NT2/D1 (cell line): Measurements from ENCODE around the gene SYT1.
A peak's percentile ranks its signal among the peaks of the same experiment; 100 is the strongest.
"Not testable (repeated sequence)": the region's sequence is repeated elsewhere in the genome, so short reads cannot be mapped to it uniquely, and the experiment has no call there.

ENCODE experiments used
- DNase-seq: peaks from one replicate; pipeline ENCODE4 v3.0.0-alpha.2; 2011; ENCODE audit warnings: low read depth, low spot score
- H3K27me3 ChIP-seq: 2 replicates; pipeline ENCODE4 v1.6.0; 2011; ENCODE audit warnings: mild to moderate bottlenecking; ENCODE audit not compliant: insufficient read length, insufficient read depth
- H3K36me3 ChIP-seq: 2 replicates; pipeline ENCODE4 v1.6.1; 2011; ENCODE audit warnings: mild to moderate bottlenecking, low read length, mixed read lengths; ENCODE audit not compliant: insufficient read depth, insufficient read length
- H3K4me1 ChIP-seq: 2 replicates; pipeline ENCODE4 v1.5.1; 2011; ENCODE audit not compliant: insufficient read depth, insufficient read length
- H3K4me3 ChIP-seq: 2 replicates; pipeline ENCODE4 v1.5.1; 2011; ENCODE audit warnings: low read depth; ENCODE audit not compliant: insufficient read length
- H3K9ac ChIP-seq: 2 replicates; pipeline ENCODE4 v1.6.0; 2011; ENCODE audit warnings: low read depth; ENCODE audit not compliant: insufficient read length
- H3K9me3 ChIP-seq: 2 replicates; pipeline ENCODE4 v1.5.1; 2011; ENCODE audit warnings: mild to moderate bottlenecking, low read length; ENCODE audit not compliant: insufficient read depth
- SUZ12 ChIP-seq: IDR thresholded peaks from 2 replicates; pipeline ENCODE4 v1.6.1; 2011; ENCODE audit not compliant: insufficient read length, insufficient read depth; ENCODE audit errors: extremely low read depth
- YY1 ChIP-seq: IDR thresholded peaks from 2 replicates; pipeline ENCODE4 v1.6.1; 2011; ENCODE audit not compliant: insufficient read length, insufficient read depth
- ZNF274 ChIP-seq: IDR thresholded peaks from 2 replicates; pipeline ENCODE4 v1.6.1; 2011; ENCODE audit warnings: mild to moderate bottlenecking, low read depth, low read length

The SYT1 gene

DNA sequence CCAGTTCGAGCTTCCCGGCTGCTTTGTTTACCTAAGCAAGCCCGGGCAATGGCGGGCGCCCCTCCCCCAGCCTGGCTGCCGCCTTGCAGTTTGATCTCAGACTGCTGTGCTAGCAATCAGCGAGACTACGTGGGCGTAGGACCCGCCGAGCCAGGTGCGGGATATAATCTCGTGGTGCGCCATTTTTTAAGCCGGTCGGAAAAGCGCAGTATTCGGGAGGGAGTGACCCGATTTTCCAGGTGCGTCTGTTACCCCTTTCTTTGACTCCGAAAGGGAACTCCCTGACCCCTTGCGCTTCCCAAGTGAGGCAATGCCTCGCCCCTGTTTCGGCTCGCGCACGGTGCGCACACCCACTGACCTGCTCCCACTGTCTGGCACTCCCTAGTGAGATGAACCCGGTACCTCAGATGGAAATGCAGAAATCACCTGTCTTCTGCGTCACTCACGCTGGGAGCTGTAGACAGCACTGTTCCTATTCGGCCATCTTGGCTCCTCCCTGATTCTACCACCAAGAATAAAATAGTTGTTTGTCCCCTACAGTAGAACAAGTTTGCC is 180.7 kb downstream of the SYT1 start:
- not testable (repeated sequence) for H3K36me3 ChIP-seq, H3K4me1 ChIP-seq, H3K27me3 ChIP-seq, H3K9me3 ChIP-seq
- peak; percentile 3 for DNase-seq
- H3K9ac ChIP-seq: peak overlapping the region; percentile 53
- peak overlapping the region; percentile 40 for H3K4me3 ChIP-seq
- TF ChIP-seq YY1: peak; percentile 56

GRCh38 chr12:79046021-79046420 is 181.4 kb downstream of the SYT1 start:
- DNase-seq: no peak
- Histone ChIP-seq H3K36me3 (peaks cover 2% of the 10 kb centered on the region), H3K9me3 (no peaks in the 10 kb centered on the region), H3K4me1 (no peaks in the 10 kb centered on the region), H3K27me3 (no peaks in the 10 kb centered on the region), H3K9ac (no peak overlapping the region), H3K4me3 (no peak overlapping the region)
- TF ChIP-seq YY1 (no peak), SUZ12 (no peak), ZNF274 (no peak)

GRCh38 chr12:79048962-79049361 is 184.4 kb downstream of the SYT1 start:
- no peaks in the 10 kb centered on the region for H3K27me3 ChIP-seq
- peaks cover 2% of the 10 kb centered on the region for H3K36me3 ChIP-seq
- H3K4me1 ChIP-seq: no peaks in the 10 kb centered on the region
- no peak for TF ChIP-seq YY1
- TF ChIP-seq SUZ12: no peak
- no peak for TF ChIP-seq ZNF274
- H3K9me3 ChIP-seq: no peaks in the 10 kb centered on the region
- no peak for DNase-seq
- H3K4me3 ChIP-seq: no peak overlapping the region
- no peak overlapping the region for H3K9ac ChIP-seq

DNA sequence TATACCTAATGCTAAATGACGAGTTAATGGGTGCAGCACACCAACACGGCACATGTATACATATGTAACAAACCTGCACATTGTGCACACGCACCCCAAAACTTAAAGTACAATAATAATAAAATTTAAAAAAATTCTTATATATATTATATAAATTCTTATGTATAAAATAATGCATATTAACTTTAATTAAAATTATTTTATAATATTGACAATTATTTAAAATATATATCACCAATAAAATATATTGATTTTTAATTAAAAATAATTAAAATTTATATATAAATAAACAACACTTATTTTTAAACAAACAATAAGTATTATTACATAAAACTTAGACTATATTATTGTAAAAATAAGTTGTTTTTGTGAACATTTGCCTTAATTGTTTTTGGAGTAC is 188.8 kb downstream of the SYT1 start:
- Histone ChIP-seq H3K27me3 (no peaks in the 10 kb centered on the region), H3K36me3 (no peaks in the 10 kb centered on the region), H3K9me3 (no peaks in the 10 kb centered on the region), H3K4me3 (no peak overlapping the region), H3K9ac (no peak overlapping the region), H3K4me1 (no peaks in the 10 kb centered on the region)
- no peak for DNase-seq
- TF ChIP-seq ZNF274 (no peak), SUZ12 (no peak), YY1 (no peak)

- Histone ChIP-seq H3K4me1 (no peaks in the 10 kb centered on the region), H3K9ac (no peak overlapping the region), H3K9me3 (no peaks in the 10 kb centered on the region), H3K36me3 (no peaks in the 10 kb centered on the region), H3K4me3 (no peak overlapping the region), H3K27me3 (no peaks in the 10 kb centered on the region)
- TF ChIP-seq SUZ12 (no peak), YY1 (no peak), ZNF274 (no peak)
- DNase-seq: no peak
These were observed 191.5 kb downstream of the SYT1 start for GRCh38 chr12:79055926-79056674.

DNA sequence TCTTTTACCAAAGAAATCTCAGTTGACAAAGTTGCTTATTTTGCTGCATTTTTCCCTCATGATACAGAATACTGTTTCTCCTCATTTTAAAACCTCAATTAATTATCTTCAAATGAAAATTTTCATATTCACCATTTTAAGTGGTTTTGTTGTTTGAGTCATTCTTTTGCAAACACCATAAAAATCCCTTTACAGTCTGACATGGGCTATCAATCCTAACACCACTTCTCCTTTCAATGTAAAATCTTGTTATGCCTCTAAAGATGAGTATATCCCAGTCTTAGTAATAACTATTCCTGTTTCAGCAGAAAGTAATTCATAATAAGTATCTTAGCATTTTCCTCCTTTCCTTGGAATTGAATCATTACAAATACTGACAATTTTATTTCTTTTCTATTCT is 192.2 kb downstream of the SYT1 start:
- Histone ChIP-seq H3K9ac (no peak overlapping the region), H3K36me3 (no peaks in the 10 kb centered on the region), H3K9me3 (no peaks in the 10 kb centered on the region), H3K27me3 (no peaks in the 10 kb centered on the region), H3K4me3 (no peak overlapping the region), H3K4me1 (no peaks in the 10 kb centered on the region)
- TF ChIP-seq SUZ12 (no peak), ZNF274 (no peak), YY1 (no peak)
- DNase-seq: no peak

GRCh38 chr12:79057540-79057939 is 193.0 kb downstream of the SYT1 start:
- TF ChIP-seq ZNF274: no peak
- Histone ChIP-seq H3K9me3 (no peaks in the 10 kb centered on the region), H3K4me1 (no peaks in the 10 kb centered on the region), H3K27me3 (no peaks in the 10 kb centered on the region), H3K9ac (no peak overlapping the region), H3K36me3 (no peaks in the 10 kb centered on the region), H3K4me3 (no peak overlapping the region)
- no peak for DNase-seq

- H3K9me3 ChIP-seq: no peaks in the 10 kb centered on the region
- H3K36me3 ChIP-seq: no peaks in the 10 kb centered on the region
- H3K4me3 ChIP-seq: no peak overlapping the region
- DNase-seq: no peak
- no peaks in the 10 kb centered on the region for H3K27me3 ChIP-seq
- no peak overlapping the region for H3K9ac ChIP-seq
- H3K4me1 ChIP-seq: no peaks in the 10 kb centered on the region
- TF ChIP-seq SUZ12 (no peak), YY1 (no peak), ZNF274 (no peak)
These were observed 193.8 kb downstream of the SYT1 start for GRCh38 chr12:79058342-79058741.
